HL-60 (cell line): Measurements from ENCODE around the gene VPS35L.

Experiments
- CTCF ChIP-seq: IDR thresholded peaks from one replicate; pipeline ENCODE4 v1.5.1; 2011; ENCODE audit warnings: low read length, control low read depth, inconsistent platforms; ENCODE audit not compliant: insufficient read depth
- GABPA ChIP-seq: IDR thresholded peaks from 2 replicates; pipeline ENCODE4 v1.6.1; 2012; ENCODE audit warnings: low read depth
- POLR2AphosphoS5 ChIP-seq: IDR thresholded peaks from 2 replicates; pipeline ENCODE4 v1.6.1; 2012; ENCODE audit warnings: low read depth
- REST ChIP-seq: IDR thresholded peaks from 2 replicates; pipeline ENCODE4 v1.6.1; 2012; ENCODE audit warnings: low read depth; ENCODE audit not compliant: insufficient replicate concordance
- SPI1 ChIP-seq: IDR thresholded peaks from 2 replicates; pipeline ENCODE4 v1.6.1; 2012; ENCODE audit warnings: low read depth, mild to moderate bottlenecking, borderline replicate concordance

- no peak for TF ChIP-seq CTCF
- TF ChIP-seq POLR2AphosphoS5 = no peak
- TF ChIP-seq SPI1 = no peak
- TF ChIP-seq REST = no peak
- no peak for TF ChIP-seq GABPA
Measured at GRCh38 chr16:19680881-19681340, 125.4 kb downstream of the VPS35L start.
